HG03159 (cell line): ENCODE data around the gene SNRNP40.

Experiments used
- ATAC-seq: cut with Tn5 transposase; IDR thresholded peaks from one replicate; pipeline ENCODE4 v1.9.1; 2021; ENCODE audit warnings: mild to moderate bottlenecking, moderate library complexity; ENCODE audit not compliant: unreplicated experiment

Gene SNRNP40

DNA sequence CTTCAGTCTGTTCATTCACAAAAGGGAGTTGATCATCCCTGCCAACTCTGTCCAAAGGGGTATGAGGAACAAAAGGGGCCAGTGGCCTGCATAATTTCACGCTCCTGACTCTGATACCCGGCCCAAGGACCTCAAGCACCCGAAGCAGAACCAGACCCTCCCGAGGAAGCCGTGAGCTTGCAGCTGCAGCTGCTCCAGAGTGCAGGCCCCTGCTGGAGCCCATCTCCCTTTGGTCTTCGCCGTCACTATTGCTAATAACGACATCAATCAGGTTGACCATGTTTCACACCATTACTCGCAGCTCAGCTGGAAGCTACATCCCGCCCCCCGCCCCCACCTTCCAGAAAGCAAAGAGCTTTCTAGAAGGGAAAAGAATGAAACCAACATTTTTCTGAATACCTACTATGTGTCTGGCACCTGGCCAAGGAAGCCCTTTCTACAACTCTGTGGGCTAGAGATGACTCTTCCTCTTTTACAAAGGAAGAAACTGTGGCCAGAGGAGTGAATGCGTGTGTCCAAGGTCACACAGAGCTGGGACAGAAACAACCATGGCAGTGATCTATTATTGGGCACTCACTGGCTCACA, 62.4 kb downstream of the SNRNP40 start:
- no peak for ATAC-seq

GRCh38 chr1:31232689-31233088, 63.9 kb downstream of the SNRNP40 start:
- no peak for ATAC-seq

DNA sequence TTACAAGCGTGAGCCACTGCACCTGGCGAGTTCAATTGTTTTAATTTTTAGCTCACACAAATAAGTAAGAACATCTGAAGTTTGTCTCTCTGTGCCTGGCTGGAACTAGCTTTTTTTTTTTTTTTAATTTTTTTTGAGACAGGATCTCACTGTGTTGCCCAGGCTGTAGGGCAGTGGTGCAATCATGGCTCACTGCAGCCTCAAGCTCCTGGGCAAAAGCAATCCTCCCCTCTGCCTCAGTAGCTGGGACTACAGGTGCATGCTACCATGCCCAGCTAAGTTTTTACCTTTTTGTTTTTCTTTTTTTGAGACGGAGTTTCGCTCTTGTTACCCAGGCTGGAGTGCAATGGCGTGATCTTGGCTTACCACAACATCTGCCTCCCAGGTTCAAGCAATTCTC, 64.8 kb downstream of the SNRNP40 start:
- no peak for ATAC-seq

DNA sequence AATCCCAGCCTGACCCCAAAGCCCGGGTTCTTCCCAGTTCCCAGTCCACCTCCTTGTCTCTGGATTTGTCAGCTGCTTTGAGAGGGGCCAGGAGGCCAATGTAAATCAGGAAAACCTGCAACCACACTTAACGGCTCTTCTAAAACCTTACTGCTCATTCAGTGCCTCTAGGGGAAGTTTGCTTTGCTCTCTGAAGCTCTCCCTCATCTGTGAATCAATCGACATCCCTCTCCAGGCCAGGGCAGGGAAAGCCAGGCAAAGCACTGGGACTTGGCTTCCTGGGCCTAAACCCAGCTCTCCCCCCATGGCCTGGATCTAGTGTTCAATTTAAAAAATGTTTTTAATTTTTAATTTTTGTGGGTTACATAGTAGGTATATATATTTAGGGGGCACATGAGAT, 66.2 kb downstream of the SNRNP40 start:
- ATAC-seq = no peak

DNA sequence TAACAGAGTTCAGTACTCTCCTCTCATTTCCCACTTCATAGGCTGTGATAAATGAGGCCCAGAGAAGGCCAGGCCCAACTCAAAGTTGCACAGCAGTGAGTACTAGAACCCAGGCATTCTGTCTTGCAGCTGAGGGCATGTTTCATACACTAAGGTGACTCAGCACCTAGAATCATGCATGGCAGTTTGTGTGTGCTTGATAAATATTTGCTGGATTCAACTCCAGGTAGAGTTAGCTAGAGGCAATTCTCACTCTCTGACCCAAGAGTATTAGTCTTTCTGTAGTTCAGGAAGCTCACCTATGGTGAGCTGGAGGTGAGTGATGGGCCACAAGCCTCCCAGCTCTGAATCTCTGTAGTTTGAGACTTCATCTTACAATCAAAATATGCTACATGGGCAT, 67.6 kb downstream of the SNRNP40 start:
- ATAC-seq = no peak

GRCh38 chr1:31227891-31228568, 68.6 kb downstream of the SNRNP40 start:
- ATAC-seq = no peak

GRCh38 chr1:31224068-31224467, 72.5 kb downstream of the SNRNP40 start:
- ATAC-seq = no peak

DNA sequence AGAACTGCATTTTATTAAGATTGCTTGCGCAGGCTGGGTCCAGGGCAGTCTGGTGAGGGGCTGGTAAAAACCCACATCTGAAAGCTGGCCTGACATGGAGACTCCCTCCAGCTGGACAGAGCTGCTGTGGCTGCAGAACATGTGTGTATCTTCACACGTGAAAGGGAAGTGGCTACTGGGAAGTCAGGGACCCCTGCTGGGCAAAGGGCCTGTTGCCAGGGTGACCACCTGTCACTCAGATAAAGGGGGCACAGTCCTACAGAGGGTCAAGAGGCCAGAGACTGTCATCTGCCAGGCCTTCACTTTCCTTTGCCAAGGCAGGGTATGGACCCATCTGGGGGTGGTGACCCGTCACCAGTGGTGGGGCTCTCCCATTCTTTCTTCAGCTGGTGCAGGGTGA, 74.4 kb downstream of the SNRNP40 start:
- no peak for ATAC-seq

DNA sequence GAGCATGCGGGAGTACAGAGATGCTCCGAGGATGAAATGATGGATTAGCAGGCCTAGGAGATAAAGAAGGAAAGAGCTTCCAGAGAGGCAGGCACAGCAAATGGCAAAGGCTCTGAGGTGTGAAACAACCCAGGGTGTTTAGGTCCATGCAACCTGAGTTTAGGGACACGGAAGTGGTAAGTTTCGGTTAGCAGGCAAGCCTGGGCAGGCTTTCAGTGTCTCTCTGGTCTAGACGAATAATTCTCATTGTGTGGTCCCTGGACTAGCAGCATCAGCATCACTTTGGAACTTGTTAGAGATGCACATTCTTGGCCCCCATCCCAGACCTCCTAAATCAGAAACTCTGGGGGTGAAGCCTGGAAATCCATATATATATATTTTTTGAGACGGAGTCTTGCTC, 75.5 kb downstream of the SNRNP40 start:
- no peak for ATAC-seq

DNA sequence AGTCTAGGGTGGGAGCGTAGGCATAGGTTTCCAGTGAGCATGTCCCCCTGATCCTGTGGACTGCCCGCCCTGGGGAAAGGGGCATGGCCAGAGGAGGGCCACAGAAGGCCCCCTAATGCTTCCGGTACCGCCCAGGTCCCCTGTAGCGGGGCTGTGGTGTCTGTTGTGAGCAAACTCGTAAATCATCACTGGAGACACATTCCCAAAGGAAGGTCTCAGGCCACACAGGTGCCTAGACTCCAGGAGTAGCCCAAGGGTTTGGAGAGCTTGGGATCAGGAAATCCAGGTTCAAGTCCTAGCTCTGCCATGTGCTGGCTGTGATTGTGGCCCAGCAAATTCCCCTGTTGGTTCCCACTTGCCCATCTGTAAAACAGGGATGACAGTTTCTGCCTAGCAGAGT, 77.1 kb downstream of the SNRNP40 start:
- no peak for ATAC-seq

DNA sequence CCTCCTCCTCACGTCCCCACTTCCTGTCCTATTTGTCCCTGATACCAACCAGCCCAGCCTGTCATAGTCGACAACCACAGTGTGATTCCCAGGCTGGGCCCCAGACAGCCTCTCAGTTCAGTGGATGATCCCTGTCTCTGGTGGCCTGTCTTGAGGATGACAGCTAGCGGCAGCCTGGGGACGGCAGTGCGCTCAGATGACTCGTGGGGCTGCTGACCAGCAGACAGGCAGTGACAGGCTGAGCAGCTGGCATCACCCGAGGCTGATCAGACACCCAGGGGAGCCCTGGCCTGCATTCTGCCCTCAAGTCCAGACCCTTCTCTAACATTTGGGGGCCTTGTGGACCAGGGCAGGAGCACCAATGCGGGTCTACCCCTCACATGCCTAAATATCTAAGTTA, 77.9 kb downstream of the SNRNP40 start:
- ATAC-seq = no peak

- ATAC-seq = no peak
Observed at GRCh38 chr1:31216016-31216415, 80.6 kb downstream of the SNRNP40 start.

GRCh38 chr1:31215065-31215570, 81.5 kb downstream of the SNRNP40 start:
- no peak for ATAC-seq

GRCh38 chr1:31214316-31215064, 82.1 kb downstream of the SNRNP40 start:
- no peak for ATAC-seq
